ENCODE measurements around the gene APP.
"Not testable (repeated sequence)": the region's sequence is repeated elsewhere in the genome, so short reads cannot be mapped to it uniquely, and the experiment has no call there.

APP gene

GRCh38 chr21:26028183-26028582 lies 142.4 kb downstream of the APP start:
- no peak for DNase-seq (ENCODE audit: extremely low read depth in 1 of 2, low read depth in 1 of 2)

- no peak for DNase-seq (ENCODE audit: extremely low read depth in 1 of 2, low read depth in 1 of 2)
These were observed 142.9 kb downstream of the APP start for GRCh38 chr21:26027696-26028095.

GRCh38 chr21:26025536-26026512 lies 144.7 kb downstream of the APP start:
- no peak for DNase-seq (ENCODE audit: extremely low read depth in 1 of 2, low read depth in 1 of 2)

GRCh38 chr21:26023406-26023805 lies 147.2 kb downstream of the APP start:
- DNase-seq (ENCODE audit: extremely low read depth in 1 of 2, low read depth in 1 of 2), result not testable (repeated sequence)

GRCh38 chr21:26022598-26023337 lies 147.8 kb downstream of the APP start:
- not testable (repeated sequence) for DNase-seq (ENCODE audit: extremely low read depth in 1 of 2, low read depth in 1 of 2)

- no peak for DNase-seq (ENCODE audit: extremely low read depth in 1 of 2, low read depth in 1 of 2)
These were observed 150.1 kb downstream of the APP start for GRCh38 chr21:26020510-26020909.

- no peak for DNase-seq (ENCODE audit: extremely low read depth in 1 of 2, low read depth in 1 of 2)
These were observed 150.5 kb downstream of the APP start for GRCh38 chr21:26020081-26020480.

GRCh38 chr21:26019236-26019635 lies 151.3 kb downstream of the APP start:
- no peak for DNase-seq (ENCODE audit: extremely low read depth in 1 of 2, low read depth in 1 of 2)

- DNase-seq (ENCODE audit: extremely low read depth in 1 of 2, low read depth in 1 of 2), result no peak
These were observed 156.6 kb downstream of the APP start for GRCh38 chr21:26013970-26014369.

- not testable (repeated sequence) for DNase-seq (ENCODE audit: extremely low read depth in 1 of 2, low read depth in 1 of 2)
These were observed 158.1 kb downstream of the APP start for GRCh38 chr21:26012482-26012881.

GRCh38 chr21:26011292-26011940 lies 159.2 kb downstream of the APP start:
- DNase-seq (ENCODE audit: extremely low read depth in 1 of 2, low read depth in 1 of 2), result no peak

GRCh38 chr21:26007951-26008498 lies 162.5 kb downstream of the APP start:
- DNase-seq (ENCODE audit: extremely low read depth in 1 of 2, low read depth in 1 of 2), result no peak

- DNase-seq (ENCODE audit: extremely low read depth in 1 of 2, low read depth in 1 of 2), result no peak
These were observed 165.1 kb downstream of the APP start for GRCh38 chr21:26005464-26005863.

- no peak for DNase-seq (ENCODE audit: extremely low read depth in 1 of 2, low read depth in 1 of 2)
These were observed 167.2 kb downstream of the APP start for GRCh38 chr21:26003404-26003803.

GRCh38 chr21:26001356-26001755 lies 169.2 kb downstream of the APP start:
- DNase-seq (ENCODE audit: extremely low read depth in 1 of 2, low read depth in 1 of 2), result no peak

GRCh38 chr21:25999921-26000582 lies 170.5 kb downstream of the APP start:
- DNase-seq (ENCODE audit: extremely low read depth in 1 of 2, low read depth in 1 of 2), result peak in 1 of 2 donors; percentile 13

- no peak for DNase-seq (ENCODE audit: extremely low read depth in 1 of 2, low read depth in 1 of 2)
These were observed 172.6 kb downstream of the APP start for GRCh38 chr21:25997788-25998611.

- DNase-seq (ENCODE audit: extremely low read depth in 1 of 2, low read depth in 1 of 2), result no peak
These were observed 175.3 kb downstream of the APP start for GRCh38 chr21:25995278-25995677.

- DNase-seq (ENCODE audit: extremely low read depth in 1 of 2, low read depth in 1 of 2), result no peak
These were observed 175.8 kb downstream of the APP start for GRCh38 chr21:25994758-25995163.

- DNase-seq (ENCODE audit: extremely low read depth in 1 of 2, low read depth in 1 of 2), result no peak
These were observed 181.8 kb downstream of the APP start for GRCh38 chr21:25988738-25989137.
